GM23338 (cell line): ENCODE measurements around the gene S1PR2. TPM values are rescaled to one million over a fixed set of nuclear protein-coding genes. Genes with fewer than 3 reads are reported as not detected.

Experiments
- ATAC-seq: fragments of 200-7000 bp; cut with Tn5 transposase; 3 replicates; pipeline ENCODE4 v1.9.1; 2020
- DNase-seq: peaks from one replicate; pipeline ENCODE4 v3.0.0-alpha.2; 2015; ENCODE audit warnings: low spot score
- H2AFZ ChIP-seq: fragments of 200-600 bp; sonication (generic); 2 replicates; pipeline ENCODE4 v1.8.0; 2016; ENCODE audit warnings: antibody characterized with exemption, mild to moderate bottlenecking, moderate library complexity
- H3F3A ChIP-seq: fragments of 200-600 bp; sonication (generic); replicated peaks from 2 replicates; pipeline ENCODE4 v1.8.0; 2017; ENCODE audit warnings: antibody characterized with exemption, mixed run types, low read depth
- H3K27ac ChIP-seq: fragments of 200-600 bp; sonication (generic); 2 replicates; pipeline ENCODE4 v1.6.1; 2016; ENCODE audit warnings: low read depth
- H3K27me3 ChIP-seq: fragments of 200-600 bp; sonication (generic); 2 replicates; pipeline ENCODE4 v1.8.0; 2016; ENCODE audit warnings: mild to moderate bottlenecking, mixed run types, moderate library complexity; ENCODE audit not compliant: insufficient read depth
- H3K36me3 ChIP-seq: fragments of 200-600 bp; sonication (generic); 2 replicates; pipeline ENCODE4 v1.8.0; 2016; ENCODE audit warnings: mild to moderate bottlenecking; ENCODE audit not compliant: insufficient read depth
- H3K4me1 ChIP-seq: fragments of 200-600 bp; sonication (generic); 2 replicates; pipeline ENCODE4 v1.8.0; 2016; ENCODE audit warnings: mild to moderate bottlenecking, moderate library complexity; ENCODE audit not compliant: insufficient read depth
- H3K4me2 ChIP-seq: fragments of 200-600 bp; sonication (generic); 2 replicates; pipeline ENCODE4 v1.7.1; 2017; ENCODE audit warnings: mixed run types
- H3K4me3 ChIP-seq: fragments of 200-600 bp; sonication (generic); 2 replicates; pipeline ENCODE4 v1.6.1; 2016; ENCODE audit warnings: mixed run types
- H3K79me2 ChIP-seq: fragments of 200-600 bp; sonication (generic); replicated peaks from 2 replicates; pipeline ENCODE4 v1.8.0; 2017; ENCODE audit warnings: mild to moderate bottlenecking; ENCODE audit not compliant: insufficient read depth
- H3K9me2 ChIP-seq: fragments of 200-600 bp; sonication (generic); 2 replicates; pipeline ENCODE4 v1.8.0; 2017; ENCODE audit not compliant: insufficient read depth
- H4K20me1 ChIP-seq: fragments of 200-600 bp; sonication (generic); replicated peaks from 2 replicates; pipeline ENCODE4 v1.8.0; 2017; ENCODE audit warnings: mild to moderate bottlenecking; ENCODE audit not compliant: insufficient read depth
- H3K27ac Mint-ChIP-seq: 2 replicates; pipeline ENCODE4 v1.8.0; 2020; ENCODE audit warnings: inconsistent platforms, mild to moderate bottlenecking, moderate library complexity, mixed read lengths
- H3K27me3 Mint-ChIP-seq: 3 replicates; pipeline ENCODE4 v1.8.0; 2022; ENCODE audit warnings: low read depth, mild to moderate bottlenecking, moderate library complexity, mixed read lengths, inconsistent platforms; ENCODE audit not compliant: insufficient read depth, poor library complexity
- H3K36me3 Mint-ChIP-seq: 3 replicates; pipeline ENCODE4 v1.8.0; 2021; ENCODE audit warnings: low read depth, mild to moderate bottlenecking, inconsistent platforms, moderate library complexity, mixed read lengths
- H3K4me1 Mint-ChIP-seq: 3 replicates; pipeline ENCODE4 v1.8.0; 2020; ENCODE audit warnings: mild to moderate bottlenecking, inconsistent platforms, mixed read lengths
- H3K4me3 Mint-ChIP-seq: 3 replicates; pipeline ENCODE4 v1.8.0; 2021; ENCODE audit warnings: moderate library complexity, mild to moderate bottlenecking, inconsistent platforms, mixed read lengths
- H3K9me3 Mint-ChIP-seq: 3 replicates; pipeline ENCODE4 v1.8.0; 2020; ENCODE audit warnings: moderate library complexity, mild to moderate bottlenecking, inconsistent platforms, mixed read lengths
- CREB1 ChIP-seq: fragments of 250-450 bp; sonication (Bioruptor Pico); IDR thresholded peaks from 2 replicates; pipeline ENCODE4 v1.5.0; 2020; ENCODE audit warnings: low read depth, mild to moderate bottlenecking, moderate library complexity
- EZH2 ChIP-seq: fragments of 200-600 bp; sonication (generic); IDR thresholded peaks from one replicate; pipeline ENCODE4 v1.8.0; 2017; ENCODE audit warnings: antibody characterized with exemption, mild to moderate bottlenecking, low read depth; ENCODE audit not compliant: unreplicated experiment
- NANOG ChIP-seq: IDR thresholded peaks from 2 replicates; pipeline ENCODE4 v1.6.1; 2016; ENCODE audit warnings: antibody characterized with exemption, borderline replicate concordance
- ZNF114 ChIP-seq: fragments of 250-450 bp; sonication (Bioruptor Pico); IDR thresholded peaks from 2 replicates; pipeline ENCODE4 v1.5.0; 2020; ENCODE audit warnings: mild to moderate bottlenecking, moderate library complexity
- polyA plus RNA-seq: library from polyadenylated mRNA; unstranded; fragments of >200 nt; fragmentation: Nextera tagmentation; extraction: Ambion mirVana; gene quantifications from 2 replicates; pipeline ENCODE4 v1.2.1, GENCODE V29; 2016
- total RNA-seq: library from RNA; depleted of rRNA; stranded (reverse); fragments of >200 nt; shearing (Covaris generic); gene quantifications from 2 replicates; pipeline ENCODE4 v1.2.3, GENCODE V29; 2014
- TF ChIP-seq, protein P1 (sequence below): IDR thresholded peaks from one replicate; pipeline ENCODE4 v1.6.1; 2018; ENCODE audit warnings: antibody characterized with exemption; ENCODE audit not compliant: unreplicated experiment
- TF ChIP-seq, protein P2 (sequence below): fragments of 250-450 bp; sonication (Bioruptor Pico); IDR thresholded peaks from 2 replicates; pipeline ENCODE4 v1.5.0; 2020; ENCODE audit warnings: mild to moderate bottlenecking, moderate library complexity
- TF ChIP-seq, protein P3 (sequence below): IDR thresholded peaks from 2 replicates; pipeline ENCODE4 v1.6.1; 2016; ENCODE audit warnings: antibody characterized with exemption

Gene S1PR2
- total and polyA plus RNA-seq, 2 experiments from 2014 or later, result 9.2 to 13.9 TPM

DNA sequence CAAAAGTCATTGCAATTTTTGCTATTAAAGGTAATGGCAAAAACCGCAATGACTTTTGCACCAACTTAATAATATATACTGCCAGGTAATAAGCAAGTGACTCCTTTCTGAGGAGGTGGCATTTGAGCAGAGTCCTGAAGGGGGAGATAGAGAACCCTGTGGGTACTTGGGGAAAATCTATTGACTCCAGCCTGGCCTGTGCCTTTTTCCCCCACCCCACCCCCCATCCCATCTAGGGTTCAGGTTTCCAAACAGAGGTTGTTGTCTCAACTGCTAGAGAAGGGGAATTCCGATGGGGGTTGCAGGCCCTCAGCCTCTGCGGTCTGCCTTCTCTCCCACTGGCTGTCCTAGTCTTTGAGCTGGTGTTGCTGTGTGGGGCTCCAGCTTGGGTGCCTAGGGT, 11.5 kb downstream of the S1PR2 start (continued):
- TF ChIP-seq, protein P1, sequence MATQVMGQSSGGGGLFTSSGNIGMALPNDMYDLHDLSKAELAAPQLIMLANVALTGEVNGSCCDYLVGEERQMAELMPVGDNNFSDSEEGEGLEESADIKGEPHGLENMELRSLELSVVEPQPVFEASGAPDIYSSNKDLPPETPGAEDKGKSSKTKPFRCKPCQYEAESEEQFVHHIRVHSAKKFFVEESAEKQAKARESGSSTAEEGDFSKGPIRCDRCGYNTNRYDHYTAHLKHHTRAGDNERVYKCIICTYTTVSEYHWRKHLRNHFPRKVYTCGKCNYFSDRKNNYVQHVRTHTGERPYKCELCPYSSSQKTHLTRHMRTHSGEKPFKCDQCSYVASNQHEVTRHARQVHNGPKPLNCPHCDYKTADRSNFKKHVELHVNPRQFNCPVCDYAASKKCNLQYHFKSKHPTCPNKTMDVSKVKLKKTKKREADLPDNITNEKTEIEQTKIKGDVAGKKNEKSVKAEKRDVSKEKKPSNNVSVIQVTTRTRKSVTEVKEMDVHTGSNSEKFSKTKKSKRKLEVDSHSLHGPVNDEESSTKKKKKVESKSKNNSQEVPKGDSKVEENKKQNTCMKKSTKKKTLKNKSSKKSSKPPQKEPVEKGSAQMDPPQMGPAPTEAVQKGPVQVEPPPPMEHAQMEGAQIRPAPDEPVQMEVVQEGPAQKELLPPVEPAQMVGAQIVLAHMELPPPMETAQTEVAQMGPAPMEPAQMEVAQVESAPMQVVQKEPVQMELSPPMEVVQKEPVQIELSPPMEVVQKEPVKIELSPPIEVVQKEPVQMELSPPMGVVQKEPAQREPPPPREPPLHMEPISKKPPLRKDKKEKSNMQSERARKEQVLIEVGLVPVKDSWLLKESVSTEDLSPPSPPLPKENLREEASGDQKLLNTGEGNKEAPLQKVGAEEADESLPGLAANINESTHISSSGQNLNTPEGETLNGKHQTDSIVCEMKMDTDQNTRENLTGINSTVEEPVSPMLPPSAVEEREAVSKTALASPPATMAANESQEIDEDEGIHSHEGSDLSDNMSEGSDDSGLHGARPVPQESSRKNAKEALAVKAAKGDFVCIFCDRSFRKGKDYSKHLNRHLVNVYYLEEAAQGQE, result no peak

GRCh38 chr19:10217085-10217484, 14.0 kb downstream of the S1PR2 start:
- Histone ChIP-seq H3F3A (no peaks in the 10 kb centered on the region), H3K27ac (no peak overlapping the region), H4K20me1 (no peaks in the 10 kb centered on the region), H3K36me3 (no peaks in the 10 kb centered on the region), H3K4me3 (no peak overlapping the region), H3K79me2 (no peaks in the 10 kb centered on the region), H3K9me2 (no peaks in the 10 kb centered on the region; the same call in 1 of the 2 replicates), H3K27me3 (no peaks in the 10 kb centered on the region), H2AFZ (no peak overlapping the region), H3K4me1 (no peaks in the 10 kb centered on the region), H3K4me2 (no peak overlapping the region)
- no peak for DNase-seq
- Mint-ChIP-seq H3K36me3 (no peaks in the 10 kb centered on the region), H3K4me1 (peaks cover 14% of the 10 kb centered on the region; the same call in 2 of the 3 replicates), H3K27ac (no peak overlapping the region), H3K4me3 (no peak overlapping the region), H3K27me3 (no peaks in the 10 kb centered on the region), H3K9me3 (no peaks in the 10 kb centered on the region)
- ATAC-seq, result no peak
- TF ChIP-seq CREB1 (CRISPR knock-in tag), result no peak
- TF ChIP-seq EZH2, result no peak
- TF ChIP-seq, protein P2, sequence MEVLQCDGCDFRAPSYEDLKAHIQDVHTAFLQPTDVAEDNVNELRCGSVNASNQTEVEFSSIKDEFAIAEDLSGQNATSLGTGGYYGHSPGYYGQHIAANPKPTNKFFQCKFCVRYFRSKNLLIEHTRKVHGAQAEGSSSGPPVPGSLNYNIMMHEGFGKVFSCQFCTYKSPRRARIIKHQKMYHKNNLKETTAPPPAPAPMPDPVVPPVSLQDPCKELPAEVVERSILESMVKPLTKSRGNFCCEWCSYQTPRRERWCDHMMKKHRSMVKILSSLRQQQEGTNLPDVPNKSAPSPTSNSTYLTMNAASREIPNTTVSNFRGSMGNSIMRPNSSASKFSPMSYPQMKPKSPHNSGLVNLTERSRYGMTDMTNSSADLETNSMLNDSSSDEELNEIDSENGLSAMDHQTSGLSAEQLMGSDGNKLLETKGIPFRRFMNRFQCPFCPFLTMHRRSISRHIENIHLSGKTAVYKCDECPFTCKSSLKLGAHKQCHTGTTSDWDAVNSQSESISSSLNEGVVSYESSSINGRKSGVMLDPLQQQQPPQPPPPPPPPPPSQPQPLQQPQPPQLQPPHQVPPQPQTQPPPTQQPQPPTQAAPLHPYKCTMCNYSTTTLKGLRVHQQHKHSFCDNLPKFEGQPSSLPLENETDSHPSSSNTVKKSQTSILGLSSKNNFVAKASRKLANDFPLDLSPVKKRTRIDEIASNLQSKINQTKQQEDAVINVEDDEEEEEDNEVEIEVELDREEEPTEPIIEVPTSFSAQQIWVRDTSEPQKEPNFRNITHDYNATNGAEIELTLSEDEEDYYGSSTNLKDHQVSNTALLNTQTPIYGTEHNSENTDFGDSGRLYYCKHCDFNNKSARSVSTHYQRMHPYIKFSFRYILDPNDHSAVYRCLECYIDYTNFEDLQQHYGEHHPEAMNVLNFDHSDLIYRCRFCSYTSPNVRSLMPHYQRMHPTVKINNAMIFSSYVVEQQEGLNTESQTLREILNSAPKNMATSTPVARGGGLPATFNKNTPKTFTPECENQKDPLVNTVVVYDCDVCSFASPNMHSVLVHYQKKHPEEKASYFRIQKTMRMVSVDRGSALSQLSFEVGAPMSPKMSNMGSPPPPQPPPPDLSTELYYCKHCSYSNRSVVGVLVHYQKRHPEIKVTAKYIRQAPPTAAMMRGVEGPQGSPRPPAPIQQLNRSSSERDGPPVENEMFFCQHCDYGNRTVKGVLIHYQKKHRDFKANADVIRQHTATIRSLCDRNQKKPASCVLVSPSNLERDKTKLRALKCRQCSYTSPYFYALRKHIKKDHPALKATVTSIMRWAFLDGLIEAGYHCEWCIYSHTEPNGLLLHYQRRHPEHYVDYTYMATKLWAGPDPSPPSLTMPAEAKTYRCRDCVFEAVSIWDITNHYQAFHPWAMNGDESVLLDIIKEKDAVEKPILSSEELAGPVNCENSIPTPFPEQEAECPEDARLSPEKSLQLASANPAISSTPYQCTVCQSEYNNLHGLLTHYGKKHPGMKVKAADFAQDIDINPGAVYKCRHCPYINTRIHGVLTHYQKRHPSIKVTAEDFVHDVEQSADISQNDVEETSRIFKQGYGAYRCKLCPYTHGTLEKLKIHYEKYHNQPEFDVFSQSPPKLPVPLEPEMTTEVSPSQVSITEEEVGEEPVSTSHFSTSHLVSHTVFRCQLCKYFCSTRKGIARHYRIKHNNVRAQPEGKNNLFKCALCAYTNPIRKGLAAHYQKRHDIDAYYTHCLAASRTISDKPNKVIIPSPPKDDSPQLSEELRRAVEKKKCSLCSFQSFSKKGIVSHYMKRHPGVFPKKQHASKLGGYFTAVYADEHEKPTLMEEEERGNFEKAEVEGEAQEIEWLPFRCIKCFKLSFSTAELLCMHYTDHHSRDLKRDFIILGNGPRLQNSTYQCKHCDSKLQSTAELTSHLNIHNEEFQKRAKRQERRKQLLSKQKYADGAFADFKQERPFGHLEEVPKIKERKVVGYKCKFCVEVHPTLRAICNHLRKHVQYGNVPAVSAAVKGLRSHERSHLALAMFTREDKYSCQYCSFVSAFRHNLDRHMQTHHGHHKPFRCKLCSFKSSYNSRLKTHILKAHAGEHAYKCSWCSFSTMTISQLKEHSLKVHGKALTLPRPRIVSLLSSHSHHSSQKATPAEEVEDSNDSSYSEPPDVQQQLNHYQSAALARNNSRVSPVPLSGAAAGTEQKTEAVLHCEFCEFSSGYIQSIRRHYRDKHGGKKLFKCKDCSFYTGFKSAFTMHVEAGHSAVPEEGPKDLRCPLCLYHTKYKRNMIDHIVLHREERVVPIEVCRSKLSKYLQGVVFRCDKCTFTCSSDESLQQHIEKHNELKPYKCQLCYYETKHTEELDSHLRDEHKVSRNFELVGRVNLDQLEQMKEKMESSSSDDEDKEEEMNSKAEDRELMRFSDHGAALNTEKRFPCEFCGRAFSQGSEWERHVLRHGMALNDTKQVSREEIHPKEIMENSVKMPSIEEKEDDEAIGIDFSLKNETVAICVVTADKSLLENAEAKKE, result no peak
- TF ChIP-seq, protein P3, sequence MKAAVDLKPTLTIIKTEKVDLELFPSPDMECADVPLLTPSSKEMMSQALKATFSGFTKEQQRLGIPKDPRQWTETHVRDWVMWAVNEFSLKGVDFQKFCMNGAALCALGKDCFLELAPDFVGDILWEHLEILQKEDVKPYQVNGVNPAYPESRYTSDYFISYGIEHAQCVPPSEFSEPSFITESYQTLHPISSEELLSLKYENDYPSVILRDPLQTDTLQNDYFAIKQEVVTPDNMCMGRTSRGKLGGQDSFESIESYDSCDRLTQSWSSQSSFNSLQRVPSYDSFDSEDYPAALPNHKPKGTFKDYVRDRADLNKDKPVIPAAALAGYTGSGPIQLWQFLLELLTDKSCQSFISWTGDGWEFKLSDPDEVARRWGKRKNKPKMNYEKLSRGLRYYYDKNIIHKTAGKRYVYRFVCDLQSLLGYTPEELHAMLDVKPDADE, result no peak
- TF ChIP-seq ZNF114 (CRISPR knock-in tag), result no peak
- no peak for TF ChIP-seq NANOG
